ENCODE measurements around the gene SSR1. TPM values are rescaled to one million over a fixed set of nuclear protein-coding genes. Genes with fewer than 3 reads are reported as not detected.
"Not testable (repeated sequence)": the region's sequence is repeated elsewhere in the genome, so short reads cannot be mapped to it uniquely, and the experiment has no call there.

The SSR1 gene
- polyA plus RNA-seq, 1 donor: 125 TPM

- peaks cover 2% of the 10 kb centered on the region for H3K9me3 ChIP-seq (ENCODE audit: control insufficient read depth, low read depth, low read length)
- no peaks in the 10 kb centered on the region for H3K27me3 ChIP-seq (ENCODE audit: control insufficient read depth, insufficient read depth, low read length)
- no peak overlapping the region for H3K4me3 ChIP-seq (ENCODE audit: low read length)
- H3K27ac ChIP-seq (ENCODE audit: low read length): no peak overlapping the region
- no peak for DNase-seq
- peaks cover 8% of the 10 kb centered on the region for H3K4me1 ChIP-seq (ENCODE audit: control insufficient read depth, insufficient read depth, low read length)
- WGBS (ENCODE audit: insufficient coverage, low lambda C conversion rate): no CpG with 5 or more reads among the region's 8 CpGs
- H3K36me3 ChIP-seq (ENCODE audit: control insufficient read depth, insufficient read depth, low read length): no peaks in the 10 kb centered on the region
Measured at GRCh38 chr6:7267071-7267465, 45.9 kb downstream of the SSR1 start.

- H3K27me3 ChIP-seq (ENCODE audit: control insufficient read depth, insufficient read depth, low read length); H3K36me3 ChIP-seq (ENCODE audit: control insufficient read depth, insufficient read depth, low read length); H3K4me1 ChIP-seq (ENCODE audit: control insufficient read depth, insufficient read depth, low read length); H3K4me3 ChIP-seq (ENCODE audit: low read length); H3K9me3 ChIP-seq (ENCODE audit: control insufficient read depth, low read depth, low read length); DNase-seq; H3K27ac ChIP-seq (ENCODE audit: low read length): not testable (repeated sequence)
- WGBS (ENCODE audit: insufficient coverage, low lambda C conversion rate): 100% methylated on average over 1 of the region's 7 CpGs
Measured at GRCh38 chr6:7265385-7265726, 47.6 kb downstream of the SSR1 start.

- Histone ChIP-seq H3K9me3 (ENCODE audit: control insufficient read depth, low read depth, low read length) (peaks cover 2% of the 10 kb centered on the region), H3K27me3 (ENCODE audit: control insufficient read depth, insufficient read depth, low read length) (no peaks in the 10 kb centered on the region), H3K4me3 (ENCODE audit: low read length) (no peak overlapping the region), H3K4me1 (ENCODE audit: control insufficient read depth, insufficient read depth, low read length) (peaks cover 5% of the 10 kb centered on the region), H3K27ac (ENCODE audit: low read length) (no peak overlapping the region), H3K36me3 (ENCODE audit: control insufficient read depth, insufficient read depth, low read length) (no peaks in the 10 kb centered on the region)
- peak in 1 of 2 donors; percentile 49 for DNase-seq
- WGBS (ENCODE audit: insufficient coverage, low lambda C conversion rate): 83% methylated on average over 1 of the region's 17 CpGs
Measured at GRCh38 chr6:7264686-7265384, 48.2 kb downstream of the SSR1 start.

- Histone ChIP-seq H3K9me3 (ENCODE audit: control insufficient read depth, low read depth, low read length) (peaks cover 2% of the 10 kb centered on the region), H3K27ac (ENCODE audit: low read length) (no peak overlapping the region), H3K4me1 (ENCODE audit: control insufficient read depth, insufficient read depth, low read length) (peaks cover 5% of the 10 kb centered on the region), H3K27me3 (ENCODE audit: control insufficient read depth, insufficient read depth, low read length) (no peaks in the 10 kb centered on the region), H3K4me3 (ENCODE audit: low read length) (no peak overlapping the region), H3K36me3 (ENCODE audit: control insufficient read depth, insufficient read depth, low read length) (no peaks in the 10 kb centered on the region)
- no peak for DNase-seq
- no CpG with 5 or more reads among the region's 15 CpGs for WGBS (ENCODE audit: insufficient coverage, low lambda C conversion rate)
Measured at GRCh38 chr6:7264041-7264440, 49.0 kb downstream of the SSR1 start.

- H3K4me3 ChIP-seq (ENCODE audit: low read length); H3K9me3 ChIP-seq (ENCODE audit: control insufficient read depth, low read depth, low read length); H3K27me3 ChIP-seq (ENCODE audit: control insufficient read depth, insufficient read depth, low read length); H3K27ac ChIP-seq (ENCODE audit: low read length); H3K4me1 ChIP-seq (ENCODE audit: control insufficient read depth, insufficient read depth, low read length); DNase-seq; H3K36me3 ChIP-seq (ENCODE audit: control insufficient read depth, insufficient read depth, low read length): not testable (repeated sequence)
- WGBS (ENCODE audit: insufficient coverage, low lambda C conversion rate): 100% methylated on average over 2 of the region's 9 CpGs
Measured at GRCh38 chr6:7263519-7263805, 49.5 kb downstream of the SSR1 start.

- DNase-seq: no peak
- Histone ChIP-seq H3K4me3 (ENCODE audit: low read length) (no peak overlapping the region), H3K27ac (ENCODE audit: low read length) (no peak overlapping the region), H3K36me3 (ENCODE audit: control insufficient read depth, insufficient read depth, low read length) (no peaks in the 10 kb centered on the region), H3K9me3 (ENCODE audit: control insufficient read depth, low read depth, low read length) (peaks cover 2% of the 10 kb centered on the region), H3K4me1 (ENCODE audit: control insufficient read depth, insufficient read depth, low read length) (peaks cover 5% of the 10 kb centered on the region), H3K27me3 (ENCODE audit: control insufficient read depth, insufficient read depth, low read length) (no peaks in the 10 kb centered on the region)
- no CpG with 5 or more reads among the region's 16 CpGs for WGBS (ENCODE audit: insufficient coverage, low lambda C conversion rate)
Measured at GRCh38 chr6:7262746-7263518, 50.1 kb downstream of the SSR1 start.

- peak overlapping the region; percentile 74 for H3K4me3 ChIP-seq (ENCODE audit: low read length)
- peak in 1 of 2 donors; percentile 26 for DNase-seq
- peak overlapping the region; percentile 59 for H3K27ac ChIP-seq (ENCODE audit: low read length)
- peaks cover 2% of the 10 kb centered on the region for H3K9me3 ChIP-seq (ENCODE audit: control insufficient read depth, low read depth, low read length)
- H3K27me3 ChIP-seq (ENCODE audit: control insufficient read depth, insufficient read depth, low read length): no peaks in the 10 kb centered on the region
- H3K4me1 ChIP-seq (ENCODE audit: control insufficient read depth, insufficient read depth, low read length): peaks cover 5% of the 10 kb centered on the region
- H3K36me3 ChIP-seq (ENCODE audit: control insufficient read depth, insufficient read depth, low read length): no peaks in the 10 kb centered on the region
- 17% methylated on average over 1 of the region's 13 CpGs for WGBS (ENCODE audit: insufficient coverage, low lambda C conversion rate)
Measured at GRCh38 chr6:7261852-7262461, 51.0 kb downstream of the SSR1 start.

- no peaks in the 10 kb centered on the region for H3K36me3 ChIP-seq (ENCODE audit: control insufficient read depth, insufficient read depth, low read length)
- WGBS (ENCODE audit: insufficient coverage, low lambda C conversion rate): no CpG with 5 or more reads among the region's 43 CpGs
- DNase-seq: peak; percentile 84 to 92
- H3K4me1 ChIP-seq (ENCODE audit: control insufficient read depth, insufficient read depth, low read length): peaks cover 5% of the 10 kb centered on the region
- H3K27ac ChIP-seq (ENCODE audit: low read length): peak overlapping the region; percentile 59
- H3K27me3 ChIP-seq (ENCODE audit: control insufficient read depth, insufficient read depth, low read length): no peaks in the 10 kb centered on the region
- H3K4me3 ChIP-seq (ENCODE audit: low read length): peak overlapping the region; percentile 74
- H3K9me3 ChIP-seq (ENCODE audit: control insufficient read depth, low read depth, low read length): peaks cover 2% of the 10 kb centered on the region
Measured at GRCh38 chr6:7261032-7261841, 51.8 kb downstream of the SSR1 start.

GRCh38 chr6:7260291-7261031 lies 52.5 kb downstream of the SSR1 start:
- WGBS (ENCODE audit: insufficient coverage, low lambda C conversion rate): 25% methylated on average over 2 of the region's 13 CpGs
- no peaks in the 10 kb centered on the region for H3K9me3 ChIP-seq (ENCODE audit: control insufficient read depth, low read depth, low read length)
- peak in 1 of 2 donors; percentile 17 for DNase-seq
- peak overlapping the region; percentile 74 for H3K4me3 ChIP-seq (ENCODE audit: low read length)
- peaks cover 5% of the 10 kb centered on the region for H3K4me1 ChIP-seq (ENCODE audit: control insufficient read depth, insufficient read depth, low read length)
- H3K36me3 ChIP-seq (ENCODE audit: control insufficient read depth, insufficient read depth, low read length): no peaks in the 10 kb centered on the region
- H3K27ac ChIP-seq (ENCODE audit: low read length): peak overlapping the region; percentile 59
- H3K27me3 ChIP-seq (ENCODE audit: control insufficient read depth, insufficient read depth, low read length): no peaks in the 10 kb centered on the region

Data from large intestine (tissue), 3 donors.